Activated naive CD4-positive, alpha-beta T cell treated with anti-CD3 and anti-CD28 coated beads, Interleukin-2, amount 50 U/mL, for 72 hours (primary cell): ENCODE measurements around the gene HUS1B. TPM values are rescaled to one million over a fixed set of nuclear protein-coding genes. Genes with fewer than 3 reads are reported as not detected.
A peak's percentile ranks its signal among the peaks of the same experiment; 100 is the strongest.
"Not testable (repeated sequence)": the region's sequence is repeated elsewhere in the genome, so short reads cannot be mapped to it uniquely, and the experiment has no call there.

Experiments
- ATAC-seq, 2 donors: fragments of 150-1000 bp; cut with Tn5 transposase; 2 replicates each; pipeline ENCODE4 v1.10.0; 2021; ENCODE audit warnings: mild to moderate bottlenecking in 2 of 2, moderate library complexity in 2 of 2
- DNase-seq, 2 donors: peaks; one replicate each; pipeline ENCODE4 v3.0.0; 2021 to 2022; ENCODE audit warnings: low spot score in 2 of 2
- H3K27ac Mint-ChIP-seq, 2 donors: one replicate each; pipeline ENCODE4 v1.8.0; 2022; ENCODE audit warnings: mild to moderate bottlenecking in 2 of 2, mixed read lengths in 2 of 2
- H3K36me3 Mint-ChIP-seq, 2 donors: one replicate each; pipeline ENCODE4 v1.8.0; 2022; ENCODE audit warnings: mixed read lengths in 2 of 2
- H3K9me3 Mint-ChIP-seq, 2 donors: one replicate each; pipeline ENCODE4 v1.8.0; 2022; ENCODE audit warnings: mixed read lengths in 2 of 2
- total RNA-seq, 2 donors: library from RNA; stranded (reverse); gene quantifications; one replicate each; pipeline ENCODE4 v1.2.3, GENCODE V29; 2022

HUS1B gene
- total RNA-seq = 1 to 10 TPM; 1.6 to 1.9 TPM

DNA sequence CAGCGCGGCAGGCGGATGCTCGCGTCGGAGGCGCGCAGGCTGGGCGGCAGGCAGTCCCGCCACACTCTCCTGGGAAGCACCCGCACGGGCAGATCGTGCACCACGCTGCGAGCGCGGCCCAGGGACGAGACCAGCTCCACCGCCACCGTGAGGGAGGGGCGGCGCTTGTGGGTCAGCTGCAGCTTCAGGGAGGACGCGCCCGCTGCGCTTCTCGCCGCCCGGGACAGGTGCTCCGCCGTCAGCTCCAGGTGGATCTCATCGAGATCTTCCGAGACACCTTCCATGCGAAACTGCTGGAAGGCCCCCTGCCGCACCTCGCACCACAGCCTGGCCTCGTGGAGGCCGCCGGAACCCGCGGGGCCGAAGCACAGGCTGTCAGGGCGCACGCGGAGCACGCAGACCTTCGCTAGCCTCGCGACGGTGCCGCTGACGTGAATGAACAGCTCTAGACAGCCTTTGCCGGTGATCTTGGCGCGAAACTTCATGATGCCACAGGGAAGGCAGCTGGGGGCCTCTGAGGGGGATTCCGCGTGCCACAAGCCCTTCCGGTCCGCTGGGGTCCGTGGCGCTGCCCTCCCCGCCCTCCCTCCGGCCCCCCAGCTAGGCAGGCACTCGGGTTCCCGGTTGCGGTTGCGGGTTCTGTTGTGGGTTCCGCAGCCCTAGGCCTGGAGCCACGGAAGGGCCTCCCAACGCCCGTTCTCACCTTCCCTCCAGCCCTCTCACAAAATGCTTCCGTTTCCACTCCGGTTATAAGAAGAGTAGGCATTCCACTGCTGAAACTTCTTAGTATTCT is at the start of gene HUS1B:
Gene HUS1B (minus strand): TSS at position 641 of the 793 bp plus-strand sequence. CDS start 156 bp downstream, at position 485.
- ATAC-seq = no peak
- peaks cover 4 to 6% of the 10 kb centered on the region in 2 donors for H3K9me3 Mint-ChIP-seq
- DNase-seq = no peak
- H3K27ac Mint-ChIP-seq = peak within 1 kb of the TSS in 1 of 2 donors; percentile 16
- H3K36me3 Mint-ChIP-seq = peaks cover 5 to 39% of the 10 kb centered on the region in 2 donors

DNA sequence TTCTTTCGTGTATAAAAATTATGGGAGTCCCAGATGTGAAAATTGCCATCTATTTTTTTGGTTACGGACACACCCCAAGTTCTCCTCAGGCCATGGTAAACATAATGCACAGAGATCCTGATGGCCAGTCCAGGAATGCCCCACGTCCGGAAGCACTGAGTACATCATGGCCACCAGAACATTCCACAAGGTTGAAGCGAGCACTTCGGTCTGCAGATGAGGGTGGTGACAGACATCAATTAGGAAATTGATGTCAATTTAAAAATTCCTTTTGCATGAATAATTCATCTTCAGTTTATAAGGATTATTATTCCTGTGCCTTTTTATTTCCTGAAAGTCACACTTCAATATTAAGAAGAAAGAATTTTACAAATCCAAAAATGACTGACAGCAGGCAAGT is 49.2 kb upstream of the HUS1B start:
- ATAC-seq (no peak), DNase-seq (no peak)
- no peaks in the 10 kb centered on the region for H3K9me3 Mint-ChIP-seq
- H3K27ac Mint-ChIP-seq = no peak overlapping the region
- peaks cover 0 to 9% of the 10 kb centered on the region in 2 donors for H3K36me3 Mint-ChIP-seq

- no peak for DNase-seq
- Mint-ChIP-seq H3K27ac (no peak overlapping the region), H3K9me3 (no peaks in the 10 kb centered on the region), H3K36me3 (no peaks in the 10 kb centered on the region)
- ATAC-seq = no peak
These were observed 48.1 kb upstream of the HUS1B start for GRCh38 chr6:705047-705446.

GRCh38 chr6:704046-704445 is 47.1 kb upstream of the HUS1B start:
- Mint-ChIP-seq H3K9me3 (no peaks in the 10 kb centered on the region), H3K36me3 (no peaks in the 10 kb centered on the region), H3K27ac (no peak overlapping the region)
- DNase-seq (no peak), ATAC-seq (no peak)

- ATAC-seq (peak in 1 of 2 donors; percentile 44), DNase-seq (no peak)
- Mint-ChIP-seq H3K36me3 (no peaks in the 10 kb centered on the region), H3K9me3 (no peaks in the 10 kb centered on the region), H3K27ac (no peak overlapping the region)
These were observed 46.7 kb upstream of the HUS1B start for GRCh38 chr6:703552-703951.

- Mint-ChIP-seq H3K36me3 (no peaks in the 10 kb centered on the region), H3K9me3 (no peaks in the 10 kb centered on the region), H3K27ac (no peak overlapping the region)
- DNase-seq (no peak), ATAC-seq (no peak)
These were observed 45.0 kb upstream of the HUS1B start for GRCh38 chr6:701700-702479.

- no peaks in the 10 kb centered on the region for H3K36me3 Mint-ChIP-seq
- ATAC-seq (no peak), DNase-seq (no peak)
- no peaks in the 10 kb centered on the region for H3K9me3 Mint-ChIP-seq
- no peak overlapping the region for H3K27ac Mint-ChIP-seq
These were observed 44.3 kb upstream of the HUS1B start for GRCh38 chr6:701215-701614.

GRCh38 chr6:700490-700889 is 43.6 kb upstream of the HUS1B start:
- ATAC-seq (no peak), DNase-seq (no peak)
- no peak overlapping the region for H3K27ac Mint-ChIP-seq
- H3K9me3 Mint-ChIP-seq = no peaks in the 10 kb centered on the region
- no peaks in the 10 kb centered on the region for H3K36me3 Mint-ChIP-seq

GRCh38 chr6:699319-699718 is 42.4 kb upstream of the HUS1B start:
- H3K36me3 Mint-ChIP-seq = no peaks in the 10 kb centered on the region

DNA sequence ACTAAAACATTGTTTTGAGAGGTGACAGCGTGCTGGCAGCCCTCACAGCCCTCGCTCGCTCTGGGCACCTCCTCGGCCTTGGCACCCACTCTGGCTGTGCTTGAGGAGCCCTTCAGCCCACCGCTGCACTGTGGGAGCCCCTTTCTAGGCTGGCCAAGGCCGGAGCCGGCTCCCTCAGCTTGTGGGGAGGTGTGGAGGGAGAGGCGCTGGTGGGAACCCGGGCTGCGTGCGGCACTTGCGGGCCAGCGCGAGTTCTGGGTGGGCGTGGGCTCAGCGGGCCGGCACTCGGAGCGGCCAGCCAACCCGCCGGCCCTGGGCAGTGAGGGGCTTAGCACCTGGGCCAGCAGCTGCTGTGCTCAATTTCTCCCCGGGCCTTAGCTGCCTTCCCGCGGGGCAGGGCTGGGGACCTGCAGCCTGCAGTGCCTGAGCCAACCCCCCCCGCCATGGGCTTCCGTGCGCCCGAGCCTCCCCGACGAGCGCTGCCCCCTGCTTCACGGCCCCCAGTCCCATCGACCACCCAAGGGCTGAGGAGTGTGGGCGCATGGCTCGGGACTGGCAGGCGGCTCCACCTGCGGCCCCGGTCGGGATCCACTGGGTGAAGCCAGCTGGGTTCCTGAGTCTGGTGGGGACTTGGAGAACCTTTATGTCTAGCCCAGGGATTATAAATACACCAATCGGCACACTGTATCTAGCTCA is 37.7 kb upstream of the HUS1B start:
- not testable (repeated sequence) for H3K9me3 Mint-ChIP-seq, ATAC-seq, H3K27ac Mint-ChIP-seq, DNase-seq
- H3K36me3 Mint-ChIP-seq = peaks cover 0 to 13% of the 10 kb centered on the region in 2 donors

More at GRCh38 chr6:699319-699718, 42.4 kb upstream of the HUS1B start:
- no peaks in the 10 kb centered on the region for H3K9me3 Mint-ChIP-seq
- H3K27ac Mint-ChIP-seq = no peak overlapping the region
- no peak for ATAC-seq
- DNase-seq = no peak

GRCh38 chr6:693723-694009 is 36.8 kb upstream of the HUS1B start:
- H3K9me3 Mint-ChIP-seq = no peaks in the 10 kb centered on the region
- H3K27ac Mint-ChIP-seq = peak overlapping the region; percentile 86 to 93
- H3K36me3 Mint-ChIP-seq = peaks cover 0 to 13% of the 10 kb centered on the region in 2 donors
- ATAC-seq (no peak), DNase-seq (no peak)

DNA sequence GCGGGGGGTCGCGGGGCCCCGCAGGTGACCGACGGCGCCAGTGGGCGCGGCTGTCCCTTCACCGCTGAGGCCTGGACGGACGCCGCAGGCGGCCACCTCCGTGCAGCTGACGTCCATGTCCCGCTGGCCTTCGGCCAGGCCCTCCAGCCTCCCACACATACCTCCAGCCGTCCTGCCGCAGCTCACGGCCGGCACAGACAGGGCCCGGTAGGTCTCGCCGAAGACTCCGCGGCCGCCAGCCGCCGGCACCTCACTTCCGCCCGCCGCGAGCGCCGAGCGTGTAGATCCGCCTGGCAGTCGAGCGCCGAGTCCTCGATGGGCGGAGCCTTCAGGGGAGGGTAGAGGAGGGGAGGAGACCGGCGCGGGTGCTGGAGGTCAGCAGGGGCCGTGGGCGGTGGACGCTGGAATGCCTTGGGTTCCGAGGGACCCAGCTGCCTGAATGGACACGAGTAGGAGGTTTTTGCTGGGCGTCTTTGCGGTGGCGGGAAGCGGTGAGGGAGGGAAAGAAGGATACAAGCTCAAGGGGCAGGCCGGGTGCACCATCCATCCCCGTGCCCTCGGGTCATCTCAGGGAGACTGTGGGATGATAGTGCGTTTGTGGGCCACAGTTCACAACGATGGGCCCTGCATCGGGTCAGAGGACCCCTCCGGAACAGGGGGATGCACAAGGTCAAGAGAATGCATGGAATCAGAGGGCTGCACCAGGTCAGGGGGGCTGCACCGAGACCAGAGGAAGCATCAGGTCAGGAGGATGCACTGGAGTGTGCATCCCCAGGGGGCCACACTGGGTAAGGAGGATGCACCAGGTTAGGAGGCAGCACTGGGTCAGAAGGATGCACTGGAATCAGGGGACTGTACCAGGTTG is 36.2 kb upstream of the HUS1B start, which contains the start of gene EXOC2:
Gene EXOC2 (minus strand): TSS at position 282 of the 865 bp plus-strand sequence. CDS start 55,321 bp downstream, outside the sequence.
- H3K9me3 Mint-ChIP-seq = no peaks in the 10 kb centered on the region
- H3K36me3 Mint-ChIP-seq = peaks cover 0 to 13% of the 10 kb centered on the region in 2 donors
- DNase-seq (peak; percentile 85 to 88), ATAC-seq (peak; percentile 87 to 94)
- peak within 1 kb of the TSS; percentile 86 to 93 for H3K27ac Mint-ChIP-seq

DNA sequence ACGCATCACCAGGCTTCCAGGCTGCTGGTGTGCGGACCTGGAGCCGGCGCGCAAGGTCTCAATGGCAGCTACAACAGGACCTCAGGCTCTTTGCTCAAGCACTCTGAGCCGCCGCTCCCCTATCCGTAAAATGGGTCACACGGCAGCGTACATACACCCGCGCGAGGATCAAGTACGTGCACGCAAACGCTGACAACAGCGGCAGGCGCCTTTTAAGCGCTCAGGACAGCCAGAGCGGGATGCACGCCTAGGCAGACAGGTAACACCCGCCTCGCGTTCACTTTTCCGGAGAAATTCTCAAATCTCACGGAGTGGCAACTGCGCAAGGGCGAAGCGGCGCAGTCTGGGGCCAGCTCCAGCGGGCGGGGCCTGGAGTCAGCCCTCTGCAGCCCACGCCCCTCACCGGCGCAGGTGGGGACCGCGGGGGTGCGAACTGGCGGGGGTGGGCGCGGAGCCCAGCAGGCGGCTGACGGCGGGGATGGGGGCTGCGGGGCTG is 35.5 kb upstream of the HUS1B start:
- H3K27ac Mint-ChIP-seq = peak overlapping the region; percentile 86
- H3K9me3 Mint-ChIP-seq = no peaks in the 10 kb centered on the region

GRCh38 chr6:689223-689622 is 32.3 kb upstream of the HUS1B start:
- H3K36me3 Mint-ChIP-seq = peaks cover 0 to 13% of the 10 kb centered on the region in 2 donors
- no peak overlapping the region for H3K27ac Mint-ChIP-seq
- DNase-seq = no peak
- no peak for ATAC-seq
- no peaks in the 10 kb centered on the region for H3K9me3 Mint-ChIP-seq

More for the DNA sequence above, 35.5 kb upstream of the HUS1B start:
- DNase-seq (peak; percentile 70 to 80), ATAC-seq (peak; percentile 79 to 91)
- H3K36me3 Mint-ChIP-seq = peaks cover 0 to 13% of the 10 kb centered on the region in 2 donors

- H3K9me3 Mint-ChIP-seq = no peaks in the 10 kb centered on the region
- DNase-seq (no peak), ATAC-seq (no peak)
- no peak overlapping the region for H3K27ac Mint-ChIP-seq
- peaks cover 5 to 11% of the 10 kb centered on the region in 2 donors for H3K36me3 Mint-ChIP-seq
These were observed 29.6 kb upstream of the HUS1B start for GRCh38 chr6:686497-686896.
